Testis (tissue), 3 donors: ENCODE results near the gene CENPU. TPM values are rescaled to one million over a fixed set of nuclear protein-coding genes. Genes with fewer than 3 reads are reported as not detected.
A peak's percentile ranks its signal among the peaks of the same experiment; 100 is the strongest.
"Not testable (repeated sequence)": the region's sequence is repeated elsewhere in the genome, so short reads cannot be mapped to it uniquely, and the experiment has no call there.

Experiments
- DNase-seq: peaks from one replicate; pipeline ENCODE4 v3.0.0-alpha.2; 2019
- H3K27ac ChIP-seq, 2 donors: fragments of 200-600 bp; sonication (generic); one replicate each; pipeline ENCODE4 v1.5.1; 2019
- H3K27me3 ChIP-seq: fragments of 200-600 bp; sonication (generic); one replicate; pipeline ENCODE4 v1.5.1; 2019
- H3K36me3 ChIP-seq: fragments of 200-600 bp; sonication (generic); one replicate; pipeline ENCODE4 v1.5.1; 2017; ENCODE audit warnings: low read depth; ENCODE audit errors: missing control alignments
- H3K4me1 ChIP-seq: fragments of 200-600 bp; sonication (generic); one replicate; pipeline ENCODE4 v1.5.1; 2019
- H3K4me3 ChIP-seq, 2 donors: fragments of 200-600 bp; sonication (generic); one replicate each; pipeline ENCODE4 v1.5.1; 2017 to 2019
- H3K9me3 ChIP-seq: fragments of 200-600 bp; sonication (generic); one replicate; pipeline ENCODE4 v1.5.1; 2017
- POLR2A ChIP-seq: fragments of 450-650 bp; IDR thresholded peaks from one replicate; pipeline ENCODE4 v1.6.1; 2017; ENCODE audit warnings: antibody characterized with exemption, mild to moderate bottlenecking, moderate library complexity
- WGBS, 2 donors: methylation state at CpG; one replicate each; pipeline ENCODE4 v1.1.5; 2018; 5-methylcytosine and 5-hydroxymethylcytosine counted together
- intact Hi-C: fragments of 100-400 bp; cut with DNase I; formaldehyde crosslinking; loops from one replicate; pipeline ENCODE4 v1.15.1; 2023; ENCODE audit warnings: low total_unique reads
- polyA plus RNA-seq: library from polyadenylated mRNA; stranded (reverse); fragments of 350-450 nt; fragmentation: Illumina TruSeq; extraction: RNeasy Lipid Tissue Mini Kit (QIAGEN cat#74804); gene quantifications from one replicate; pipeline ENCODE4 v1.2.3, GENCODE V29; 2014; ENCODE audit warnings: low read depth, low replicate concordance; ENCODE audit not compliant: insufficient read depth
- total RNA-seq, 2 donors: library from RNA; depleted of rRNA; stranded (reverse); fragments of >200 nt; gene quantifications; one replicate each; pipeline ENCODE4 v1.2.3, GENCODE V29; 2016
- TF ChIP-seq, protein P1 (sequence below), 3 experiments: fragments of 450-650 bp in 2 of 3; fragments of 200-600 bp in 1 of 3; sonication (generic) in 1 of 3; IDR thresholded peaks; one replicate each; pipeline ENCODE4 v1.5.1; 2016 to 2019; ENCODE audit warnings: antibody characterized with exemption in 3 of 3, mild to moderate bottlenecking in 2 of 3, moderate library complexity in 1 of 3

The CENPU gene
- total and polyA plus RNA-seq, 3 donors from 2014 or later, result 57.2 to 132 (median 117) TPM

DNA sequence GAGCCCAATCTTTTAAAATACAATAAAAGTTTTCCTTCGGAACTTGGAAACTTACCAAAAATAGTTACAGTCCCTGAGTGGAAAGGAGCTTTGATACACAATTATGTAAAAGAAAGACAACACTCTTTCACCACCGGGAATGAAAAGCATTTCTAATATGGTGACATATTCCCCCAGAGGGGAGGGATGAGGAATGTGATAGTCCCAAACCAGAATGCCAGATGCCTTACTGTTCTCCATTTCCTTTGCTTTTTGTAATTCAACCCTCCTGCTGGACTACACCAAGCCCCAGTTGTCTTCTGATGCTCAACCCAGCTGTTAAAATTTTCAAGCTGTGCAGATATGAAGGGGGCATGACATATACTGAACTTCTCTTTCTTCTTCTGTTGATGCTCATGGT, 80.2 kb downstream of the CENPU start:
- Histone ChIP-seq H3K27me3 (no peaks in the 10 kb centered on the region), H3K4me3 (no peak overlapping the region), H3K27ac (no peak overlapping the region), H3K4me1 (no peaks in the 10 kb centered on the region), H3K9me3 (no peaks in the 10 kb centered on the region), H3K36me3 (no peaks in the 10 kb centered on the region)
- no peak for DNase-seq
- 27 to 30% methylated on average over 2 of the region's 2 CpGs for WGBS, 2 donors
- intact Hi-C loops, result no loop called here
- TF ChIP-seq POLR2A, result no peak
- TF ChIP-seq, protein P1, sequence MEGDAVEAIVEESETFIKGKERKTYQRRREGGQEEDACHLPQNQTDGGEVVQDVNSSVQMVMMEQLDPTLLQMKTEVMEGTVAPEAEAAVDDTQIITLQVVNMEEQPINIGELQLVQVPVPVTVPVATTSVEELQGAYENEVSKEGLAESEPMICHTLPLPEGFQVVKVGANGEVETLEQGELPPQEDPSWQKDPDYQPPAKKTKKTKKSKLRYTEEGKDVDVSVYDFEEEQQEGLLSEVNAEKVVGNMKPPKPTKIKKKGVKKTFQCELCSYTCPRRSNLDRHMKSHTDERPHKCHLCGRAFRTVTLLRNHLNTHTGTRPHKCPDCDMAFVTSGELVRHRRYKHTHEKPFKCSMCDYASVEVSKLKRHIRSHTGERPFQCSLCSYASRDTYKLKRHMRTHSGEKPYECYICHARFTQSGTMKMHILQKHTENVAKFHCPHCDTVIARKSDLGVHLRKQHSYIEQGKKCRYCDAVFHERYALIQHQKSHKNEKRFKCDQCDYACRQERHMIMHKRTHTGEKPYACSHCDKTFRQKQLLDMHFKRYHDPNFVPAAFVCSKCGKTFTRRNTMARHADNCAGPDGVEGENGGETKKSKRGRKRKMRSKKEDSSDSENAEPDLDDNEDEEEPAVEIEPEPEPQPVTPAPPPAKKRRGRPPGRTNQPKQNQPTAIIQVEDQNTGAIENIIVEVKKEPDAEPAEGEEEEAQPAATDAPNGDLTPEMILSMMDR (IDR thresholded peaks at IDR 0.05), result no peak

DNA sequence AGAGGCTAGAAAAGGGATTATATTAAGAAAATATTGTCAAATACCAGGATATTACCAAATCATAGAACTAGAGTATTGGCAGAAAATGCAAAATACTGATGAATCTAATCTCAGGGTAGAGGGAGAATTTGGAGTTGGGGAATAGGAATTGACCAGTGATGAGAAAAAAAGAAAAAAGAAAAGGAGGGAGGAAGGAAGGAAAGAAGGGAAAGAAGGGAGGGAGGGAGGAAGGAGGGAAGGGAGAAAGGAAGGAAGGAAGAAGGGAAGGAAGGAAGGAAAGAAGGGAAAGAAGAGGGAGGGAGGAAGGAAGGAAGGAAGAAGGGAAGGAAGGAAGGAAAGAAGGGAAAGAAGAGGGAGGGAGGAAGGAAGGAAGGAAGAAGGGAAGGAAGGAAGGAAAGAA, 81.2 kb downstream of the CENPU start:
- H3K4me1 ChIP-seq, H3K9me3 ChIP-seq, intact Hi-C loops, H3K4me3 ChIP-seq, H3K27me3 ChIP-seq, H3K36me3 ChIP-seq, DNase-seq, H3K27ac ChIP-seq: not testable (repeated sequence)

DNA sequence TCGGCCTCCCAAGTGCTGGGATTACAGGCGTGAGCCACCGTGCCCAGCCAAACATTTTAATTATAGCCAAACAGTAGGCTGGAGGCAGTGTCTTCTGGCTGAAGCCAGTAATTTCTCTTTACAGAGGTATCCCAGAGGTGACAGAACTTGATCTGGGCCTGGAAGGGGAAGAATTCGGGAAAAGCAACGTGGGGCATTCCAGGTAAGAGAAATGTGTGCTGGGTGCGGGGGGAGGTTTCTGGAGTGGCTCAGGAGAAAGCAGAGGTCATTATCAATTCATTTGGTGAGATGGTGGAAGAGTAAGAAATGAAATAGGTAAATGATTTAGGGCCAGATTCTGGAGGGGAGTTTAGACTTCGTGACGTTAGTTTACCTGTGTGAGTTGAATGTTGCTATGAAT, 82.0 kb downstream of the CENPU start:
- intact Hi-C loops, result no loop called here
- no peak overlapping the region for H3K4me3 ChIP-seq
- no peaks in the 10 kb centered on the region for H3K9me3 ChIP-seq
- no peaks in the 10 kb centered on the region for H3K36me3 ChIP-seq
- WGBS, 2 donors, result 91 to 93% methylated on average over 8 of the region's 8 CpGs
- no peak overlapping the region for H3K27ac ChIP-seq
- DNase-seq, result no peak
- TF ChIP-seq, protein P1 (IDR thresholded peaks at IDR 0.05), result no peak
- no peak for TF ChIP-seq POLR2A
- H3K27me3 ChIP-seq, result no peaks in the 10 kb centered on the region
- H3K4me1 ChIP-seq, result peaks cover 10% of the 10 kb centered on the region

DNA sequence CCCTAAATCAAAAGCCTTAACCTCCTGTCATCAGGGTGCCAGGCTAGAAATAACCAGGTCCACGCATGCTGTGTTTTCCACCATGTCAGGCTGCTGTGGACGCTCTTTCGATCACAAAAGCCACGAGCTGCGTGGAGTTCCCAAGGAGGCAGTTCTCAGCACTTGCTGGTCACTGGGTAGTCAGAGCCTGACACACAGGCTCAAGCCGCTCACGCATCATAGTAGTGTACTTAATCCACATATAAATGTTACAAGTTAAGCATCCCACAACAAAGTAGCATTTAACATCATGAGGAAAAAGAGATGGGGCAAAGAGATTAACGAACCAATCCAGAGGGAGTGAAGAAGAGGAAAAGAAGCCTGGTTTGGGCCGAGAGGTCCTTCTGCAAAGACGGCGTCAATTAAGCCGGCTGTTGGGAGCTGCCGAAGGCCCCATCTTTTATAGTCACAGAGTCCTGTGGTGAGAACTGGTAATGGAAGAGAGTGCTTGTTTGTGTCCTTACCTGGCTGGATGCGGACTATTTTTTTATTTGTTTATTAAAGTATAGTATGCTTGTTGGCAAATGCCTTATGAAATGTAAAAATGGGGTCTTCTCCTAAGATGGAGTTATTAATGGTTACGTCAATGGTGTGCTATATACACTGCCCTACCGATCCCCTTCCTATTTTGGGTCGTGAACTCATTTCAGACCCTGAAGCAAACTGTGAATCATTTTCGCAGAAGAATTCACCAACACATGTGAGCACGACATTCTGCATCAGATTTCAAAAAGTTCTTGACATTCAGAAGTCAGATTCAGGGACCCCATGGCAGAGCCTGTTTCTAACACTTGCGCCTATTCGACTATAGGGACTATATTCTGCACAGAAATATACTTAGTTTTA, 83.7 kb downstream of the CENPU start:
- intact Hi-C loops, result loop anchor here (10.0 kb wide), 1 partner anchor 95 kb away; no protein-coding TSS in a partner anchor

More for the DNA sequence above, 83.7 kb downstream of the CENPU start:
- H3K36me3 ChIP-seq, result no peaks in the 10 kb centered on the region
- H3K4me3 ChIP-seq, result peak overlapping the region; percentile 82 to 93
- 15 to 25% methylated on average over 21 of the region's 21 CpGs for WGBS, 2 donors
- no peaks in the 10 kb centered on the region for H3K9me3 ChIP-seq
- no peak for TF ChIP-seq POLR2A
- TF ChIP-seq, protein P1 (IDR thresholded peaks at IDR 0.05), result no peak
- H3K27me3 ChIP-seq, result no peaks in the 10 kb centered on the region
- DNase-seq, result peak; percentile 33
- peak overlapping the region; percentile 87 to 97 for H3K27ac ChIP-seq
- H3K4me1 ChIP-seq, result peaks cover 14% of the 10 kb centered on the region
